ENCODE results near the gene PCDHA11.

GRCh38 chr5:140877262-140877581 is 8.5 kb downstream of the PCDHA11 start:
- TF ChIP-seq CTCF (IDR thresholded peaks at IDR 0.05; ENCODE audit: insufficient read depth, low read depth, low read length) (no peak), EZH2 (IDR thresholded peaks at IDR 0.05; ENCODE audit: insufficient read depth, low read length) (no peak)
